ENCODE results near the gene ZNF316. TPM values are rescaled to one million over a fixed set of nuclear protein-coding genes. Genes with fewer than 3 reads are reported as not detected.
A peak's percentile ranks its signal among the peaks of the same experiment; 100 is the strongest.
"Not testable (repeated sequence)": the region's sequence is repeated elsewhere in the genome, so short reads cannot be mapped to it uniquely, and the experiment has no call there.

ZNF316 gene
- total and polyA plus RNA-seq, 11 donors = 11.0 to 22.9 (median 13.5) TPM

DNA sequence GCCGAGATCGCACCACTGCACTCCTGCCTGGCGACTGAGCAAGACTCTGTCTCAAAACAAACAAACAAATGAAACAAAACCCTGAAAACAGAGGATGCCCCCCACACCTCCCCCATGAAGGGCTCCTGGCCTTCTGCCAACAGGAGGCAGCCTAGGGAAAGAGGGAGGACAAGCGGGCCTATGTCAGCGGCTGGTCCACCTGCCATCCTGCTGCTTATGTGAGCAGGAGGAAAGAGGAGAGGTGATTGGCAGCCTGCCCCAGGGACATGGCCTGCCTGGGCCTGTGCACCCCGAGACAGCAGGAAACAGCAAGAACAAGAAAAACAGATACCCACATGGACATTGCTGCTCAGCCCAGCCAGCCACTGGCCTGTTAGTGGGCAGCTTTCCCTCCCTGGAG, 9.1 kb upstream of the ZNF316 start:
- DNase-seq (no peak), ATAC-seq (no peak)
- intact Hi-C loops (cut with DNase I) = no loop called here
- no peak for TF ChIP-seq POLR2A (IDR thresholded peaks at IDR 0.05)
- TF ChIP-seq, protein P1, sequence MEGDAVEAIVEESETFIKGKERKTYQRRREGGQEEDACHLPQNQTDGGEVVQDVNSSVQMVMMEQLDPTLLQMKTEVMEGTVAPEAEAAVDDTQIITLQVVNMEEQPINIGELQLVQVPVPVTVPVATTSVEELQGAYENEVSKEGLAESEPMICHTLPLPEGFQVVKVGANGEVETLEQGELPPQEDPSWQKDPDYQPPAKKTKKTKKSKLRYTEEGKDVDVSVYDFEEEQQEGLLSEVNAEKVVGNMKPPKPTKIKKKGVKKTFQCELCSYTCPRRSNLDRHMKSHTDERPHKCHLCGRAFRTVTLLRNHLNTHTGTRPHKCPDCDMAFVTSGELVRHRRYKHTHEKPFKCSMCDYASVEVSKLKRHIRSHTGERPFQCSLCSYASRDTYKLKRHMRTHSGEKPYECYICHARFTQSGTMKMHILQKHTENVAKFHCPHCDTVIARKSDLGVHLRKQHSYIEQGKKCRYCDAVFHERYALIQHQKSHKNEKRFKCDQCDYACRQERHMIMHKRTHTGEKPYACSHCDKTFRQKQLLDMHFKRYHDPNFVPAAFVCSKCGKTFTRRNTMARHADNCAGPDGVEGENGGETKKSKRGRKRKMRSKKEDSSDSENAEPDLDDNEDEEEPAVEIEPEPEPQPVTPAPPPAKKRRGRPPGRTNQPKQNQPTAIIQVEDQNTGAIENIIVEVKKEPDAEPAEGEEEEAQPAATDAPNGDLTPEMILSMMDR (IDR thresholded peaks at IDR 0.05) = no peak
- no peak overlapping the region for H3K27ac ChIP-seq
- no peaks in the 10 kb centered on the region for H3K9me3 ChIP-seq
- peaks cover 0 to 14% (median 5%) of the 10 kb centered on the region in 9 donors for H3K36me3 ChIP-seq
- peaks cover 0 to 6% (median 0%) of the 10 kb centered on the region in 12 donors for H3K4me1 ChIP-seq
- no peaks in the 10 kb centered on the region for H3K27me3 ChIP-seq
- WGBS, 4 donors = 84 to 90% (median 86%) methylated on average over 6 of the region's 6 CpGs
- H3K4me3 ChIP-seq = no peak overlapping the region

GRCh38 chr7:6630007-6630849, 6.9 kb upstream of the ZNF316 start:
- H3K4me1 ChIP-seq = no peaks in the 10 kb centered on the region
- H3K27ac ChIP-seq = no peak overlapping the region
- ATAC-seq (no peak), DNase-seq (no peak)
- H3K36me3 ChIP-seq = no peaks in the 10 kb centered on the region
- intact Hi-C loops (cut with DNase I) = no loop called here
- TF ChIP-seq, protein P1 (IDR thresholded peaks at IDR 0.05) = no peak
- TF ChIP-seq POLR2A (IDR thresholded peaks at IDR 0.05) = no peak
- H3K27me3 ChIP-seq = no peaks in the 10 kb centered on the region
- 74 to 75% (median 74%) methylated on average over 11 of the region's 11 CpGs for WGBS, 4 donors
- H3K4me3 ChIP-seq = no peak overlapping the region
- no peaks in the 10 kb centered on the region for H3K9me3 ChIP-seq

GRCh38 chr7:6631605-6632004, 5.5 kb upstream of the ZNF316 start:
- ATAC-seq (no peak), DNase-seq (no peak)
- 68 to 76% (median 75%) methylated on average over 7 of the region's 7 CpGs for WGBS, 4 donors
- H3K4me3 ChIP-seq = no peak overlapping the region
- intact Hi-C loops (cut with DNase I) = no loop called here
- no peak overlapping the region for H3K27ac ChIP-seq
- no peaks in the 10 kb centered on the region for H3K36me3 ChIP-seq
- peaks cover 0 to 6% (median 4%) of the 10 kb centered on the region in 12 donors for H3K4me1 ChIP-seq
- TF ChIP-seq POLR2A (IDR thresholded peaks at IDR 0.05) = no peak
- TF ChIP-seq, protein P1 (IDR thresholded peaks at IDR 0.05) = no peak
- H3K9me3 ChIP-seq = no peaks in the 10 kb centered on the region
- H3K27me3 ChIP-seq = no peaks in the 10 kb centered on the region

- Histone ChIP-seq H3K27ac (no peak overlapping the region), H3K27me3 (no peaks in the 10 kb centered on the region), H3K36me3 (peaks cover 0 to 1% (median 0%) of the 10 kb centered on the region in 9 donors), H3K4me1 (peaks cover 0 to 24% (median 16%) of the 10 kb centered on the region in 12 donors), H3K4me3 (no peak overlapping the region), H3K9me3 (no peaks in the 10 kb centered on the region)
- 67 to 77% (median 73%) methylated on average over 8 of the region's 8 CpGs for WGBS, 4 donors
- TF ChIP-seq, protein P1 (IDR thresholded peaks at IDR 0.05) = no peak
- no peak for TF ChIP-seq POLR2A (IDR thresholded peaks at IDR 0.05)
- intact Hi-C loops (cut with DNase I) = no loop called here
- ATAC-seq (no peak), DNase-seq (no peak)
Observed at GRCh38 chr7:6634021-6634420, 3.1 kb upstream of the ZNF316 start.

DNA sequence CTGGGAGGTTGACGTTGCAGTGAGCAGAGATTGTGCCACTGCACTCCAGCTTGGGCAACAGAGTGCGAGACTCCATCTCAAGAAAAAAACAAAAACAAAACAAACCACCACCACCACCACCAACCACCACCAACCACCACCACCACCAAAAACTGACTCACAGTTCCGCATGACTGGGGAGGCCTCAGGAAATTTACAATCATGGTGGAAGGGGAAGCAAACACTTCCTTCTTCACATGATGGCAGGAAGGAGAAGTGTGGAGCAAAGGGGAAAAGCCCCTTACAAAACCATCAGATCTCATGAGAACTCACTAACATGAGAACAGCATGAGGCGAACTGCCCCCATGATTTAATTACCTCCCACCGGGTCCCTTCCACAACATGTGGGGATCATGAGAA, 2.1 kb upstream of the ZNF316 start:
- Histone ChIP-seq H3K27ac (peak overlapping the region in 1 of 12 donors; percentile 18), H3K4me1 (peaks cover 0 to 31% (median 17%) of the 10 kb centered on the region in 12 donors)
- not testable (repeated sequence) for H3K27me3 ChIP-seq, ATAC-seq, H3K9me3 ChIP-seq, DNase-seq, H3K4me3 ChIP-seq, H3K36me3 ChIP-seq
- intact Hi-C loops (cut with DNase I) = loop anchor here in 1 of 10 donors (5.0 kb wide), 2 partner anchors 72 to 92 kb away; partner anchors contain the start of gene ZNF12
- WGBS, 4 donors = 86 to 91% (median 89%) methylated on average over 5 of the region's 5 CpGs

All from heart left ventricle (tissue), 16 donors.